ENCODE measurements around the gene BCL2L12.

GRCh38 chr19:49666120-49666444, 349 bp downstream of the BCL2L12 start:
- no peak for TF ChIP-seq EZH2 (IDR thresholded peaks at IDR 0.05)
- TF ChIP-seq POLR2AphosphoS5 (IDR thresholded peaks at IDR 0.05; ENCODE audit: borderline replicate concordance, low read depth, low read length): no peak

All from SK-N-MC (cell line).